ENCODE results near the gene CD24.

The CD24 gene

DNA sequence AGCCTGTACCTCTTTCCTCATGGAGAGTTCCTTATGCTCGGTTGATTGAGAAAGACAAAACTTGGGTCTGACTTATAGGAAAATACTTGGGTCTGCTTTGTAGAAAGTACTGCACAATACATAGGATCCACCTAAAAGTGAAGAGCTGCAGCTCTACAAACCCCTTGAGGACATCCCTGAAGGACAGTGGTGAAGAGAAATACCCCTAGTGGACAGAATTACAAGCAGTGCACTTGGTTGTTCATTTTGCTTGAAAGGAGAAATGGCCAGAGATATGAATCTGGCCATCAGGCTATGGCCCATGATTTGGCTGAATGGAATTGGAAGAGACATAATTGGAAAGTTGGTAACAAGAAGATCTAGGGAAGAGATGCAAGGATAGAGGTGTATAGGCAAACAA, 8.3 kb downstream of the CD24 start:
- Histone ChIP-seq H3K27ac (ENCODE audit: extremely low read depth, low read depth, low read length) (no peak overlapping the region), H3K4me3 (ENCODE audit: low read depth, low read length) (no peak overlapping the region), H3K4me1 (ENCODE audit: control insufficient read depth, insufficient read depth, low read length) (no peaks in the 10 kb centered on the region), H3K9me3 (ENCODE audit: control insufficient read depth, insufficient read depth, low read depth, low read length) (no peaks in the 10 kb centered on the region), H3K36me3 (ENCODE audit: control insufficient read depth in 2 of 2, insufficient read depth in 1 of 2, low read length in 2 of 2) (no peaks in the 10 kb centered on the region)
- no peak for TF ChIP-seq ZNF324 (tag by site-specific recombination; IDR thresholded peaks at IDR 0.05)
- TF ChIP-seq, protein P1, sequence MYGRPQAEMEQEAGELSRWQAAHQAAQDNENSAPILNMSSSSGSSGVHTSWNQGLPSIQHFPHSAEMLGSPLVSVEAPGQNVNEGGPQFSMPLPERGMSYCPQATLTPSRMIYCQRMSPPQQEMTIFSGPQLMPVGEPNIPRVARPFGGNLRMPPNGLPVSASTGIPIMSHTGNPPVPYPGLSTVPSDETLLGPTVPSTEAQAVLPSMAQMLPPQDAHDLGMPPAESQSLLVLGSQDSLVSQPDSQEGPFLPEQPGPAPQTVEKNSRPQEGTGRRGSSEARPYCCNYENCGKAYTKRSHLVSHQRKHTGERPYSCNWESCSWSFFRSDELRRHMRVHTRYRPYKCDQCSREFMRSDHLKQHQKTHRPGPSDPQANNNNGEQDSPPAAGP (tag by site-specific recombination; IDR thresholded peaks at IDR 0.05): no peak
- TF ChIP-seq, protein P2, sequence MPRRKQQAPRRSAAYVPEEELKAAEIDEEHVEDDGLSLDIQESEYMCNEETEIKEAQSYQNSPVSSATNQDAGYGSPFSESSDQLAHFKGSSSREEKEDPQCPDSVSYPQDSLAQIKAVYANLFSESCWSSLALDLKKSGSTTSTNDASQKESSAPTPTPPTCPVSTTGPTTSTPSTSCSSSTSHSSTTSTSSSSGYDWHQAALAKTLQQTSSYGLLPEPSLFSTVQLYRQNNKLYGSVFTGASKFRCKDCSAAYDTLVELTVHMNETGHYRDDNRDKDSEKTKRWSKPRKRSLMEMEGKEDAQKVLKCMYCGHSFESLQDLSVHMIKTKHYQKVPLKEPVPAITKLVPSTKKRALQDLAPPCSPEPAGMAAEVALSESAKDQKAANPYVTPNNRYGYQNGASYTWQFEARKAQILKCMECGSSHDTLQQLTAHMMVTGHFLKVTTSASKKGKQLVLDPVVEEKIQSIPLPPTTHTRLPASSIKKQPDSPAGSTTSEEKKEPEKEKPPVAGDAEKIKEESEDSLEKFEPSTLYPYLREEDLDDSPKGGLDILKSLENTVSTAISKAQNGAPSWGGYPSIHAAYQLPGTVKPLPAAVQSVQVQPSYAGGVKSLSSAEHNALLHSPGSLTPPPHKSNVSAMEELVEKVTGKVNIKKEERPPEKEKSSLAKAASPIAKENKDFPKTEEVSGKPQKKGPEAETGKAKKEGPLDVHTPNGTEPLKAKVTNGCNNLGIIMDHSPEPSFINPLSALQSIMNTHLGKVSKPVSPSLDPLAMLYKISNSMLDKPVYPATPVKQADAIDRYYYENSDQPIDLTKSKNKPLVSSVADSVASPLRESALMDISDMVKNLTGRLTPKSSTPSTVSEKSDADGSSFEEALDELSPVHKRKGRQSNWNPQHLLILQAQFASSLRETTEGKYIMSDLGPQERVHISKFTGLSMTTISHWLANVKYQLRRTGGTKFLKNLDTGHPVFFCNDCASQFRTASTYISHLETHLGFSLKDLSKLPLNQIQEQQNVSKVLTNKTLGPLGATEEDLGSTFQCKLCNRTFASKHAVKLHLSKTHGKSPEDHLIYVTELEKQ (tag by site-specific recombination; IDR thresholded peaks at IDR 0.05; ENCODE audit: borderline replicate concordance): no peak
- no peak for TF ChIP-seq ZNF623 (tag by site-specific recombination; IDR thresholded peaks at IDR 0.05)
- no peak for TF ChIP-seq ZXDB (tag by site-specific recombination; IDR thresholded peaks at IDR 0.05)
- no peak for TF ChIP-seq ZBTB21 (tag by site-specific recombination; IDR thresholded peaks at IDR 0.05)
- no peak for TF ChIP-seq SP2 (tag by site-specific recombination; IDR thresholded peaks at IDR 0.05)
- TF ChIP-seq ZEB2 (tag by site-specific recombination; IDR thresholded peaks at IDR 0.05): no peak
- no peak for TF ChIP-seq ZNF664 (tag by site-specific recombination; IDR thresholded peaks at IDR 0.05)
- no peak for TF ChIP-seq ZNF16 (tag by site-specific recombination; IDR thresholded peaks at IDR 0.05; ENCODE audit: low read depth)
- TF ChIP-seq KLF9 (tag by site-specific recombination; IDR thresholded peaks at IDR 0.05; ENCODE audit: low read depth): no peak
- POLR2A ChIA-PET: no interaction called here
- CTCF ChIA-PET: interaction anchor here (0.7 to 1.4 kb wide), 2 partner anchors 300 to 399 kb away, joined by 3 read pairs; no protein-coding TSS in a partner anchor

DNA sequence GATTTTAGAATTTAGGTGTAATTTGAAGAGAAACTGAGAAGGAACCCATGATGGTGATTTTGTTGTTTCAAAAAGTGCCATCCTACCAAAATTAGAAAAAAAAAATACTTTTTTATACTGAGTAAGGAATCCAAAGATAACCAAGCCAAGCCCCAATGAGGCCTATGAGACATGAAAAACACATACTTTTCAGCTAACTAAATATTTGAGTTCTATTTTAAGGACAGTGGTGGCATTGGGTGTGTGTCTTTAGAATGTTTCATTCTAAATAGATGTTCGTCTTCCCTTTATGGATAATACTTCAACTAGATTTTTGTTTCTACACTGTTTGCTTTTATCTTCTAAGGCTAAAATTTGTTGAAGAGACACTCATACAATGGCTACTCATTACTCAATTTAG, 9.6 kb downstream of the CD24 start:
- no peak overlapping the region for H3K27ac ChIP-seq (ENCODE audit: extremely low read depth, low read depth, low read length)
- H3K4me3 ChIP-seq (ENCODE audit: low read depth, low read length): no peak overlapping the region
- CTCF ChIA-PET: interaction anchor here (0.6 to 0.7 kb wide), 2 partner anchors 33 to 109 kb away, joined by 3 to 5 read pairs; no protein-coding TSS in a partner anchor
- H3K36me3 ChIP-seq (ENCODE audit: control insufficient read depth in 2 of 2, insufficient read depth in 1 of 2, low read length in 2 of 2): no peaks in the 10 kb centered on the region
- no peak for TF ChIP-seq ZNF23 (tag by site-specific recombination; IDR thresholded peaks at IDR 0.05; ENCODE audit: borderline replicate concordance)
- no peak for TF ChIP-seq ZNF292 (tag by site-specific recombination; IDR thresholded peaks at IDR 0.05; ENCODE audit: borderline replicate concordance, low read depth)
- H3K9me3 ChIP-seq (ENCODE audit: control insufficient read depth, insufficient read depth, low read depth, low read length): no peaks in the 10 kb centered on the region
- POLR2A ChIA-PET: no interaction called here
- H3K4me1 ChIP-seq (ENCODE audit: control insufficient read depth, insufficient read depth, low read length): no peaks in the 10 kb centered on the region

- Histone ChIP-seq H3K36me3 (ENCODE audit: control insufficient read depth in 2 of 2, insufficient read depth in 1 of 2, low read length in 2 of 2) (no peaks in the 10 kb centered on the region), H3K27ac (ENCODE audit: extremely low read depth, low read depth, low read length) (no peak overlapping the region), H3K4me3 (ENCODE audit: low read depth, low read length) (no peak overlapping the region), H3K9me3 (ENCODE audit: control insufficient read depth, insufficient read depth, low read depth, low read length) (no peaks in the 10 kb centered on the region), H3K4me1 (ENCODE audit: control insufficient read depth, insufficient read depth, low read length) (no peaks in the 10 kb centered on the region)
- CTCF ChIA-PET: interaction anchor here (0.7 to 1.9 kb wide), 2 partner anchors 15 to 110 kb away, joined by 5 read pairs; no protein-coding TSS in a partner anchor
- TF ChIP-seq SCRT2 (tag by site-specific recombination; IDR thresholded peaks at IDR 0.05) (no peak), ZNF324 (tag by site-specific recombination; IDR thresholded peaks at IDR 0.05) (no peak), ZNF221 (tag by site-specific recombination; IDR thresholded peaks at IDR 0.05; ENCODE audit: borderline replicate concordance) (no peak), ZNF146 (tag by site-specific recombination; IDR thresholded peaks at IDR 0.05) (peak; percentile 64), HOXA7 (CRISPR knock-in tag; IDR thresholded peaks at IDR 0.05; ENCODE audit: borderline replicate concordance) (no peak)
- POLR2A ChIA-PET: no interaction called here
Measured at GRCh38 chr6:106964099-106964498, 10.4 kb downstream of the CD24 start.

All from HEK293 (cell line).